NCI-H187 (cell line): ENCODE results near the gene MPST.

Experiments
- DNase-seq, 2 experiments: peaks; one replicate each; lab custom pipeline; 2025; lab: John Stamatoyannopoulos, UW

The MPST gene

GRCh38 chr22:37022483-37023337 is 3.2 kb downstream of the MPST start:
- no peak for DNase-seq

GRCh38 chr22:37023743-37024338 is 4.3 kb downstream of the MPST start:
- no peak for DNase-seq

- no peak for DNase-seq
Observed at GRCh38 chr22:37024339-37025157, 5.0 kb downstream of the MPST start.

GRCh38 chr22:37025500-37026070 is 6.0 kb downstream of the MPST start:
- DNase-seq, result no peak

GRCh38 chr22:37026325-37026724 is 6.8 kb downstream of the MPST start:
- DNase-seq, result no peak

- DNase-seq, result no peak
Observed at GRCh38 chr22:37027556-37027955, 8.0 kb downstream of the MPST start.

GRCh38 chr22:37028692-37029674 is 9.4 kb downstream of the MPST start:
- DNase-seq, result no peak

- DNase-seq, result no peak
Observed at GRCh38 chr22:37030560-37031281, 11.2 kb downstream of the MPST start.

- DNase-seq, result no peak
Observed at GRCh38 chr22:37032134-37032534, 12.6 kb downstream of the MPST start.

- DNase-seq, result no peak
Observed at GRCh38 chr22:37032535-37033460, 13.3 kb downstream of the MPST start.

- no peak for DNase-seq
Observed at GRCh38 chr22:37033605-37034430, 14.3 kb downstream of the MPST start.

- no peak for DNase-seq
Observed at GRCh38 chr22:37036655-37037377, 17.3 kb downstream of the MPST start.

- DNase-seq, result no peak
Observed at GRCh38 chr22:37037669-37038068, 18.1 kb downstream of the MPST start.

- DNase-seq, result no peak
Observed at GRCh38 chr22:37039466-37039865, 19.9 kb downstream of the MPST start.

- no peak for DNase-seq
Observed at GRCh38 chr22:37043209-37043827, 23.8 kb downstream of the MPST start.

- no peak for DNase-seq
Observed at GRCh38 chr22:37043828-37044538, 24.4 kb downstream of the MPST start.
